HFFc6 (cell line): ENCODE results near the gene LMTK2. TPM values are rescaled to one million over a fixed set of nuclear protein-coding genes. Genes with fewer than 3 reads are reported as not detected.

ENCODE experiments used
- DNase-seq: peaks from one replicate; pipeline ENCODE4 v3.0.0-alpha.2; 2018
- H3K27ac Mint-ChIP-seq: 2 replicates; pipeline ENCODE4 v1.8.0; 2020; ENCODE audit warnings: mild to moderate bottlenecking, mixed read lengths
- H3K27me3 Mint-ChIP-seq: 2 replicates; pipeline ENCODE4 v1.8.0; 2021; ENCODE audit warnings: mild to moderate bottlenecking, moderate library complexity, mixed read lengths; ENCODE audit not compliant: insufficient read depth
- H3K36me3 Mint-ChIP-seq: 2 replicates; pipeline ENCODE4 v1.8.0; 2021; ENCODE audit warnings: low read depth, mixed read lengths
- H3K4me1 Mint-ChIP-seq: 2 replicates; pipeline ENCODE4 v1.8.0; 2020; ENCODE audit warnings: low read depth, mixed read lengths
- H3K4me3 Mint-ChIP-seq: 2 replicates; pipeline ENCODE4 v1.8.0; 2020; ENCODE audit warnings: mild to moderate bottlenecking, moderate library complexity, mixed read lengths
- H3K9me3 Mint-ChIP-seq: 2 replicates; pipeline ENCODE4 v1.8.0; 2020; ENCODE audit warnings: mild to moderate bottlenecking, mixed read lengths
- total RNA-seq, 6 experiments: library from RNA; stranded (reverse); fragmentation: NEBNext Ultra II Directional; extraction: Animal tissue kit (Norgen Biotek cat#: 25700); gene quantifications; 2 replicates in 1 of 6; 3 replicates in 5 of 6; pipeline ENCODE4 v1.2.3, GENCODE V29; 2021
- TF ChIP-seq, protein P1 (sequence below): fragments of 200-600 bp; sonication (generic); IDR thresholded peaks from 2 replicates; pipeline ENCODE4 v1.5.0; 2021; ENCODE audit warnings: antibody characterized with exemption, mild to moderate bottlenecking

The LMTK2 gene
- total RNA-seq, 6 experiments from 2014 or later = 9.2 to 13.5 (median 10.0) TPM

DNA sequence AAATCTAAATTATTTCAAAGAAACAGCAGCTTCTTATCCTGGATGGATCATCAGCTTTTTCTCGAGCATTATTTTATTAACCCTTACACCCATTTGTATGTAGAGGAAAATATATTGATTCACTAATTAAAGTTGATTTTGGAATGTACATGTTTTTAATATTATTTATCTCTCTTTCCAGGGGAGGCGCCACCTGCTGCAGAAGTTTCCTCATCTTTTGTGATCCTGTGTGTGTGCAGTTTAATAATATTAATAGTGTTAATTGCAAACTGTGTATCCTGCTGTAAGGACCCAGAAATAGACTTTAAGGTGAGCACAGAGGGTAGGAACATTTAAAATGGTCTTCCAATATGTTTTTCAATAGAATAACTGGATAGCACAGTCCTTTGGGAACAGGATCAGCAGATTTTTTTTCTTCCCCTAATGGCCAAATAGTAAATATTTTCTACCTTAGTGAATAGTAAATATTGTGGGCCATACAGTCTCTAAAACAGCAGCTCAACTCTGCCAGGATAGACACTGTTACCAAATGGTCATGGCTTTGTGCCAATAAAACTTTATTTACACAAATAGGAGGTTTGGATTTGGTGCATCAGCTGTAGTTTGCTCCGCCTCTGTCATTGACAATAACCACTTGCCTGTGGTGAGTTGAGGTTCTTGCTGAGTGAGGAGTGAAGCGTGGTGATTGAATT, 30.6 kb downstream of the LMTK2 start:
- Mint-ChIP-seq H3K27ac (no peak overlapping the region), H3K36me3 (peaks cover 14% of the 10 kb centered on the region; the same call in 1 of the 2 replicates), H3K9me3 (no peaks in the 10 kb centered on the region), H3K4me3 (no peak overlapping the region), H3K27me3 (no peaks in the 10 kb centered on the region), H3K4me1 (peaks cover 21% of the 10 kb centered on the region)
- TF ChIP-seq, protein P1, sequence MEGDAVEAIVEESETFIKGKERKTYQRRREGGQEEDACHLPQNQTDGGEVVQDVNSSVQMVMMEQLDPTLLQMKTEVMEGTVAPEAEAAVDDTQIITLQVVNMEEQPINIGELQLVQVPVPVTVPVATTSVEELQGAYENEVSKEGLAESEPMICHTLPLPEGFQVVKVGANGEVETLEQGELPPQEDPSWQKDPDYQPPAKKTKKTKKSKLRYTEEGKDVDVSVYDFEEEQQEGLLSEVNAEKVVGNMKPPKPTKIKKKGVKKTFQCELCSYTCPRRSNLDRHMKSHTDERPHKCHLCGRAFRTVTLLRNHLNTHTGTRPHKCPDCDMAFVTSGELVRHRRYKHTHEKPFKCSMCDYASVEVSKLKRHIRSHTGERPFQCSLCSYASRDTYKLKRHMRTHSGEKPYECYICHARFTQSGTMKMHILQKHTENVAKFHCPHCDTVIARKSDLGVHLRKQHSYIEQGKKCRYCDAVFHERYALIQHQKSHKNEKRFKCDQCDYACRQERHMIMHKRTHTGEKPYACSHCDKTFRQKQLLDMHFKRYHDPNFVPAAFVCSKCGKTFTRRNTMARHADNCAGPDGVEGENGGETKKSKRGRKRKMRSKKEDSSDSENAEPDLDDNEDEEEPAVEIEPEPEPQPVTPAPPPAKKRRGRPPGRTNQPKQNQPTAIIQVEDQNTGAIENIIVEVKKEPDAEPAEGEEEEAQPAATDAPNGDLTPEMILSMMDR = 0 out of 2 replicates have a peak, but pooled peaks have one; percentile 13
- DNase-seq = no peak

DNA sequence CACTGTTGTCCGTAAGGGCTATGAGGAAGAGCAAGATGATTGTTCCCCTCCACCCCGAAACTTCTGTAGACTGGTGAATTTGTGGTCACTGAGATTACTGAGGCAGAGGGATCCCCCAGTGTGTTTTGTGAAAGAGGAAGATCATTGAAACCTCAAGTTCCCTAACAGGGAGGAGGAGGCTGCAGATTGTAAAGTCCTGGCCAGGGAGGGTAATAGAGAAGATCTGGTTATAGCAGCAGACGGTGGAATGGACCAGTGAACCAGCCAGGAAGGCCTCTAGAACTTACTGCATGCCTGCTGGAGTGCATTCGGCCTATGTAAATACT, 31.1 kb downstream of the LMTK2 start:
- peaks cover 14% of the 10 kb centered on the region; the same call in 1 of the 2 replicates for H3K36me3 Mint-ChIP-seq
- TF ChIP-seq, protein P1 = no peak
- no peak overlapping the region for H3K4me3 Mint-ChIP-seq
- DNase-seq = no peak
- no peaks in the 10 kb centered on the region for H3K9me3 Mint-ChIP-seq
- H3K27me3 Mint-ChIP-seq = no peaks in the 10 kb centered on the region
- H3K4me1 Mint-ChIP-seq = peaks cover 20% of the 10 kb centered on the region
- no peak overlapping the region for H3K27ac Mint-ChIP-seq

DNA sequence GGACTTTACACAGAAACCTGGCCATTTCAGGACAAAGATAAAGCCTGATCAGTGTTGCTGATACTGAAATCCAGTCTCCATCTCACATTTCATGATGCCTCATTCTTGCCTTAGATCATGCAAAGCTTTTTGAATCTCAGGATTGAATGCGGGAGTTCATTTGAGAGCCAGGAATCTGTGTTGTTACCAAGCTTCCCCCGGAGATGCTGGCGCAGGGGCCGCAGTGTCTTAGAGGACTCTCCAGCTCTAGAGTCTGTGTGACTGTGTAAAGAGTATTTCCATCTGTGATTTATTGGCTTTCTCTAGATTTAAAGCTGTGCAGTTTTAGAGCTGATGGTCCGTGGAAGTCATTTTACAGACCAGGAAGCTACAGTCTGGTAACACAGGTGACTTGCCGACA, 32.0 kb downstream of the LMTK2 start:
- TF ChIP-seq, protein P1 = no peak
- Mint-ChIP-seq H3K27ac (no peak overlapping the region), H3K27me3 (no peaks in the 10 kb centered on the region), H3K4me1 (peaks cover 11% of the 10 kb centered on the region), H3K9me3 (no peaks in the 10 kb centered on the region), H3K36me3 (peaks cover 14% of the 10 kb centered on the region; the same call in 1 of the 2 replicates), H3K4me3 (no peak overlapping the region)
- DNase-seq = no peak

DNA sequence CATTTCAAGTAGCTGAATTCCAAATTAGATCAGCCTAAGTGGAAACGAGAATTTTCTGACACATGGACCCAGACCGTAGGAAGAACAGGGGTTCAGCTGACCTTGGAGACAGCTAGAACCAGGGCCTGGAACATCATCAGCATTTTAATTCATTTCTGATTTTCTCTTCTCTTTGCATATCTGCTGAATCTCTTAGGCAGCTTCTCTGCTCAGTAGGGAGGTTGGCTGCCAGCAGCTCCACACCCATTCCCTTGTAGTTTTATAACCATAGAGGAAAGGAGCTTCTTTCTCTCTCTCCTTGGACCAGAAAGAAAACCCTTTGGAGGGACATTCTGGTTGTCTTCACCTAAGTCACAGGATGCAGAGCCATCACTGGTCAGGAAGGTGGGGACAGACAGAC, 36.0 kb downstream of the LMTK2 start:
- Mint-ChIP-seq H3K9me3 (no peaks in the 10 kb centered on the region), H3K4me1 (no peaks in the 10 kb centered on the region), H3K36me3 (peaks cover 27% of the 10 kb centered on the region), H3K4me3 (no peak overlapping the region), H3K27ac (no peak overlapping the region), H3K27me3 (no peaks in the 10 kb centered on the region)
- no peak for DNase-seq
- TF ChIP-seq, protein P1 = no peak

DNA sequence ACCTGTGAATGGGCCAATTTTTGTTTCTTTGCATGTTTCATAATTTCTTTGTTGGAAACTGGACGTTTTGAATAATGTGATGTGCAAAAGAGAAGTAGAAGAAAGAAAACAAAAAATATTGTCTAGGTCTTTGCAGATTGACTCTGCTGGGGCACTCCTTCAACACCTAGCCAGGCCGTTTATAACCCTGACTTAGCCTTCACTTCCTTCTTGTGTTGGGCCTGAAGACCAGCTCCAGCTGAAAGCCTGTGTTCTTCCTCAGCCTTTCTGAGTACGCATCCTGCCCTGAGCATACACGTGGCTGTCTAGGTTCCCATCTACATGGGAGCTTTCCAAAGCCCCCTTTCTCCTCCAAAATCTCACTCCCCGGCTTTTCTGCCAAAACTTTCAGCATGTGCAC, 41.9 kb downstream of the LMTK2 start:
- TF ChIP-seq, protein P1 = no peak

More for the DNA sequence above, 41.9 kb downstream of the LMTK2 start:
- H3K4me3 Mint-ChIP-seq = no peak overlapping the region
- H3K27ac Mint-ChIP-seq = no peak overlapping the region
- DNase-seq = no peak
- H3K27me3 Mint-ChIP-seq = peaks cover 2% of the 10 kb centered on the region; the same call in 1 of the 2 replicates
- peaks cover 22% of the 10 kb centered on the region for H3K36me3 Mint-ChIP-seq
- no peaks in the 10 kb centered on the region for H3K4me1 Mint-ChIP-seq
- no peaks in the 10 kb centered on the region for H3K9me3 Mint-ChIP-seq
